Esophagus squamous epithelium (tissue), 5 donors: Measurements from ENCODE around the gene EFNB2. TPM values are rescaled to one million over a fixed set of nuclear protein-coding genes. Genes with fewer than 3 reads are reported as not detected.

Experiments used
- DNase-seq: peaks from one replicate; lab custom pipeline; 2025; lab: John Stamatoyannopoulos, UW
- H3K27ac ChIP-seq, 4 donors: fragments of 200-600 bp; sonication (generic); one replicate each; pipeline ENCODE4 v1.5.1; 2016 to 2019; ENCODE audit warnings: mild to moderate bottlenecking in 1 of 4
- H3K27me3 ChIP-seq, 4 donors: fragments of 200-600 bp; sonication (generic); 1 replicate in 3 of 4; 2 replicates in 1 of 4; pipeline versions ENCODE4 v1.5.1 to v1.6.0; 2017 to 2021; ENCODE audit warnings: antibody characterized with exemption in 1 of 4
- H3K36me3 ChIP-seq, 3 donors: fragments of 200-600 bp; sonication (generic); one replicate each; pipeline ENCODE4 v1.5.1; 2016 to 2019
- H3K4me1 ChIP-seq, 3 donors: fragments of 200-600 bp; sonication (generic); one replicate each; pipeline ENCODE4 v1.5.1; 2017 to 2019
- H3K4me3 ChIP-seq, 4 donors: fragments of 200-600 bp; sonication (generic); 1 replicate in 3 of 4; 2 replicates in 1 of 4; pipeline ENCODE4 v1.5.1; 2016 to 2019; ENCODE audit warnings: mild to moderate bottlenecking in 2 of 4, moderate library complexity in 1 of 4
- H3K9me3 ChIP-seq, 3 donors: fragments of 200-600 bp; sonication (generic); one replicate each; pipeline ENCODE4 v1.5.1; 2016 to 2019
- POLR2A ChIP-seq, 4 donors: fragments of 450-650 bp; IDR thresholded peaks; one replicate each; pipeline ENCODE4 v1.6.1; 2017; ENCODE audit warnings: antibody characterized with exemption in 4 of 4, mild to moderate bottlenecking in 4 of 4, moderate library complexity in 3 of 4
- WGBS, 2 donors: methylation state at CpG; one replicate each; pipeline ENCODE4 v1.1.5; 2018; 5-methylcytosine and 5-hydroxymethylcytosine counted together
- intact Hi-C: fragments of 100-400 bp; cut with DNase I; formaldehyde crosslinking; loops from one replicate; pipeline ENCODE4 v1.15.0; 2022
- total RNA-seq, 4 donors: library from RNA; depleted of rRNA; stranded (reverse); fragments of >200 nt; gene quantifications; one replicate each; pipeline ENCODE4 v1.1.0, GENCODE V29; 2016
- TF ChIP-seq, protein P1 (sequence below), 6 experiments: fragments of 450-650 bp in 4 of 6; fragments of 200-600 bp in 2 of 6; sonication (generic) in 2 of 6; IDR thresholded peaks; one replicate each; pipeline ENCODE4 v1.5.1; 2016 to 2019; ENCODE audit warnings: antibody characterized with exemption in 6 of 6, mild to moderate bottlenecking in 4 of 6, moderate library complexity in 4 of 6
- donor health status: DM: yes; HTN: yes; CAD: no.

The EFNB2 gene
- total RNA-seq, 4 donors from 2014 or later = 14.9 to 29.1 (median 15.8) TPM

DNA sequence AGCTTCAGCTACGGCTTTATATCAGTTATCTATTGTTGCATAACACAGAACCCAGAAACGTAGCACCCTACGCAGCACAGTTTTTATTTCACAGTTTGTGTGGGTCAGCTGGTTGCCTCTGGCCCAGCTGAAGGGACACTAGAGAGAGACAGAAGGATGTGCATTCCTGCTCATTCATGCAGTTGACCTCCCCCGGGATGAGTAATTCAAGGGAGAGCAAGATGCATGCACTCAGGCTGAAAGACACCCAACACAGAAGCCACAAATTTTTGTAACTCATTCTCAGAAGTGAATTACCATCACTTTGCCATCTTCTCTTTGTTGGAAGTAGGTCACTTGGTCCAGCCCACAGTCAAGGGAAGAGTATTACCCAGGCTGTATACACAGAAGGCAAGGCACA lies 89.5 kb downstream of the EFNB2 start:
- no peak for TF ChIP-seq POLR2A (IDR thresholded peaks at IDR 0.05)
- TF ChIP-seq, protein P1, sequence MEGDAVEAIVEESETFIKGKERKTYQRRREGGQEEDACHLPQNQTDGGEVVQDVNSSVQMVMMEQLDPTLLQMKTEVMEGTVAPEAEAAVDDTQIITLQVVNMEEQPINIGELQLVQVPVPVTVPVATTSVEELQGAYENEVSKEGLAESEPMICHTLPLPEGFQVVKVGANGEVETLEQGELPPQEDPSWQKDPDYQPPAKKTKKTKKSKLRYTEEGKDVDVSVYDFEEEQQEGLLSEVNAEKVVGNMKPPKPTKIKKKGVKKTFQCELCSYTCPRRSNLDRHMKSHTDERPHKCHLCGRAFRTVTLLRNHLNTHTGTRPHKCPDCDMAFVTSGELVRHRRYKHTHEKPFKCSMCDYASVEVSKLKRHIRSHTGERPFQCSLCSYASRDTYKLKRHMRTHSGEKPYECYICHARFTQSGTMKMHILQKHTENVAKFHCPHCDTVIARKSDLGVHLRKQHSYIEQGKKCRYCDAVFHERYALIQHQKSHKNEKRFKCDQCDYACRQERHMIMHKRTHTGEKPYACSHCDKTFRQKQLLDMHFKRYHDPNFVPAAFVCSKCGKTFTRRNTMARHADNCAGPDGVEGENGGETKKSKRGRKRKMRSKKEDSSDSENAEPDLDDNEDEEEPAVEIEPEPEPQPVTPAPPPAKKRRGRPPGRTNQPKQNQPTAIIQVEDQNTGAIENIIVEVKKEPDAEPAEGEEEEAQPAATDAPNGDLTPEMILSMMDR (IDR thresholded peaks at IDR 0.05) = no peak
- intact Hi-C loops = no loop called here
- Histone ChIP-seq H3K27me3 (peaks cover 0 to 3% (median 0%) of the 10 kb centered on the region in 4 donors), H3K36me3 (no peaks in the 10 kb centered on the region), H3K27ac (no peak overlapping the region), H3K9me3 (no peaks in the 10 kb centered on the region), H3K4me1 (no peaks in the 10 kb centered on the region), H3K4me3 (no peak overlapping the region)
- DNase-seq = no peak
- whole genome bisulfite sequencing, 2 donors = 76 to 78% methylated on average over 3 to 4 of the region's 4 CpGs

DNA sequence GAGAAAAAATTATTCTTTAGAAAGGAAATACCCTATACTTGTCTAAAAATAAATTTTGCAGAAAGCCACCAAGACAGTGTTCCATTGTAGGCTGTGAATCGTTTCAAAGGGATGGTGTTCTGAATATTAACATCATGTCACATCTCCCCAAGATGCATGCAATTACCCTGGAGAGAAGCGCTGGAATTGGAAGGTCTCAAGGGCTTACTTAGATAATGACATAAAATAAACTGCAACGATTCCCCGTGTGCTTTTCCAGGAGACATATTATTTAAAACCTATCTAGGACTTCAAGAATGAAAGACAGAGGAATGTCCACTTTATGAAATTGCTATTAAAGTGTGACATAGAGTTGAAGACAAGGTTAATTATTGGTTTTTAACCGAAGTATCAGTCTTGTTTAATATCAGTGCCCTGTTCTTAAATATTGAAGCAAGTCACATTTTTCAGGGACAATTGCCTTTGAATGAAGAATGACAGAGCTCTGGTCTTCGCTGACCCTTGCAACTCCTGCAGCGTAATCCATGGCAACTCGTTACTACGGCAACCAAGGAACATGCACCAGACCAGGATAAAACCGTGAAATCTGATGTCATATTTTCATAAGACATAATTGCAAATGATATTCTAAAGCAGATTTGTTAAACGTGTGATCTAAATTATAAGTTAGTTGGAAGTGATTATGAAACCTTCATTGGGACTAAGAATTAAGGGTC lies 91.7 kb downstream of the EFNB2 start:
- TF ChIP-seq POLR2A (IDR thresholded peaks at IDR 0.05) = no peak
- TF ChIP-seq, protein P1 (IDR thresholded peaks at IDR 0.05) = no peak
- Histone ChIP-seq H3K27me3 (peaks cover 0 to 3% (median 0%) of the 10 kb centered on the region in 4 donors), H3K9me3 (no peaks in the 10 kb centered on the region), H3K4me1 (no peaks in the 10 kb centered on the region), H3K36me3 (no peaks in the 10 kb centered on the region), H3K4me3 (no peak overlapping the region), H3K27ac (no peak overlapping the region)
- WGBS, 2 donors = 71 to 77% methylated on average over 11 of the region's 11 CpGs
- intact Hi-C loops = no loop called here
- DNase-seq = no peak

DNA sequence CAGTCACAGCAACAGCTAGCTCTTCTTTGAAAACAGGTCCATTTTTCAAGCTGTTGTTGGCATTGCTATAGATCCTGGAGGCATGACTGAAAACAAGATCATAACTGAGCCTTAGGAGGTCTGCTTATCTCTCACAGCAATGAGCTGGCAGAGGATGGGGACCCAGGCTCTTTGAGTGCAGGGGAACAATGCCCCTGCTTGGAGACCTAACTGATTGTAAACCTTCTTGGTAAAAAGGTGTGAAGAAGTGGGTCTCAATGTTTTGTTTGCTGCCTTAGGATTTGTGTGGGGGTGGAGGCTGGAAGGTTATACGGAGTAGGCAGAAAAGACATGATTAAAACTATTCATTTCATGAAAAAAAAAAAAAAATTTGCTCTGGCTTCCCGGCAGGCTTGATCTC lies 94.6 kb downstream of the EFNB2 start:
- intact Hi-C loops = no loop called here
- H3K36me3 ChIP-seq = no peaks in the 10 kb centered on the region
- no peak for TF ChIP-seq POLR2A (IDR thresholded peaks at IDR 0.05)
- TF ChIP-seq, protein P1 (IDR thresholded peaks at IDR 0.05) = no peak
- H3K4me3 ChIP-seq = no peak overlapping the region
- H3K27ac ChIP-seq = no peak overlapping the region
- no peak for DNase-seq
- WGBS, 2 donors = 25 to 30% methylated on average over 2 of the region's 2 CpGs
- peaks cover 0 to 1% (median 0%) of the 10 kb centered on the region in 4 donors for H3K27me3 ChIP-seq
- no peaks in the 10 kb centered on the region for H3K4me1 ChIP-seq
- H3K9me3 ChIP-seq = no peaks in the 10 kb centered on the region

Other genes starting within 250 kb of the EFNB2 start
- gene ARGLU1, start 32.5 kb upstream of the EFNB2 start, total RNA-seq = 100 to 1,000 TPM in 1 of 4 donors, 10 to 100 TPM in 3; 29.1 to 111 (median 47.3) TPM